GM19239 (cell line): Measurements from ENCODE around the gene EIF2AK3.
"Not testable (repeated sequence)": the region's sequence is repeated elsewhere in the genome, so short reads cannot be mapped to it uniquely, and the experiment has no call there.

Source experiments
- DNase-seq: peaks from one replicate; pipeline ENCODE4 v3.0.0; 2011; ENCODE audit warnings: low spot score; ENCODE audit not compliant: insufficient read length
- FAIRE-seq: peaks from 2 replicates; lab custom pipeline; 2011; peaks lifted over from hg19 to GRCh38; lab: Jason Lieb, UNC

EIF2AK3 gene

DNA sequence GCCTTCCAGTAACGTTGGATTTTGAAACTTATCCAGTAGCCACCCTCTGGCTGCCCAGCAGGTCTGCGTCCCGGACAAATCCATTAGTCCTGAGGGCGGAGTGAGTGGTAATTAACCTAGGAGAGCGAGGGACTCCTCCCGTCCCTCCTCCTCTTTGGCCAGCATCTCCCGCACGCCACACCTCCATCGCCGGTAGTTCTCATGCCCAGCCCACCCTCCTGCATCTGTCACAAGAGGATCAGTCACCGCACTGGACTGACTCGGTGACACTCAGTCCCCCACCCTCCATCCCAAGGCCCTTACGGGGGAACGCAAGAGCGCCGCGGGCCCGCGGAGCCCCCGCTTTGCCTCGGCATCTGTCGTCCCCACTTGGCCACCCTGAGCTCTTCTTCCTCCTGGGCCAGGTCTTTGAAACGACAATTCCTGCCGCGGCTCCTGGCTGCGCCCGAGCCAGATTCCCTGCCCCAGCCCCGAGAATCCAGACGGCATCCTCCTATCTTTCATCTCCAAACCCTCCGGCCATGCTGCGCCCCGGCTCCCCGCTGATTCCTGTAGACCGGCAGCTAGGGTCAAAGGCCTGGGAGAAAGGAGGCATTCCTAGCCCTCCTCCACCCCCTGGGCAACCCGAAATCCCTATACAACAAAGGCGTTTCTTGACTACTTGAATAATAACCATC is 77.5 kb downstream of the EIF2AK3 start:
- DNase-seq = no peak
- FAIRE-seq = no peak

DNA sequence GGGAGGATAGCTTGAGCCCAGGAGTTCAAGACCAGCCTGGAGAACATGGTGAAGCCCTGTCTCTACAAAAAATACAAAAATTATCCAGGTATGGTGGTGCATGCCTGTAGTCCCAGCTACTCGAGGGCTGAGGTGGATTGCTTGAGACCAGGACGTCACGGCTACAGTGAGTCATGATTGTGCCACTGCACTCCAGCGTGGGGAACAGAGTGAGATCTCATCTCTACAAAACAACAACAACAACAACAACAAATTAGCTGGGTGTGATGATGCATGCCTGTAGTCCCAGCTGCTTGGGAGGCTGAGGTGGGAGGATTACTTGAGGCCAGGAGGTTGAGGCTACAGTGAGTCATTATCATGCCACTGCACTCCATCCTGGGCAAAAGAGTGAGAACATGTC is 81.0 kb downstream of the EIF2AK3 start:
- FAIRE-seq, DNase-seq: not testable (repeated sequence)

DNA sequence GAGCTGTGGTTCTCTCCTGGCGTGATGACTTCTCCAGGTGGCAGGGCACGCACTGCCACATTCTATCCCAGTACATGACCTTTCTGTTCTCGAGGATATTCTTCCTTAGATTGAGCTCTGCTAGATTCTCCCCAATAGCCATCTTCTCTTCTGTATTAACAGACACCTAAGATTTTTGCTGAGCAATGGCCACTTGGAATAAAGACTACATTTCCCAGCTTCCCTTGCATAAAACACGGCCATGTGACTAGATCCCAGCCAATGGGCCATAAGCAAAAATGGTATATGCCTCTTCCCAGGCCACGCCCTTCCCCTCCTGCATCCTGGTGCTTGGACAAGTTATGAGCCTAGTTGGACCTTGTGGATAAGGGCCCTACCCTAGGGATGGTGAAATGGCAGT is 82.1 kb downstream of the EIF2AK3 start:
- FAIRE-seq (no peak), DNase-seq (no peak)

DNA sequence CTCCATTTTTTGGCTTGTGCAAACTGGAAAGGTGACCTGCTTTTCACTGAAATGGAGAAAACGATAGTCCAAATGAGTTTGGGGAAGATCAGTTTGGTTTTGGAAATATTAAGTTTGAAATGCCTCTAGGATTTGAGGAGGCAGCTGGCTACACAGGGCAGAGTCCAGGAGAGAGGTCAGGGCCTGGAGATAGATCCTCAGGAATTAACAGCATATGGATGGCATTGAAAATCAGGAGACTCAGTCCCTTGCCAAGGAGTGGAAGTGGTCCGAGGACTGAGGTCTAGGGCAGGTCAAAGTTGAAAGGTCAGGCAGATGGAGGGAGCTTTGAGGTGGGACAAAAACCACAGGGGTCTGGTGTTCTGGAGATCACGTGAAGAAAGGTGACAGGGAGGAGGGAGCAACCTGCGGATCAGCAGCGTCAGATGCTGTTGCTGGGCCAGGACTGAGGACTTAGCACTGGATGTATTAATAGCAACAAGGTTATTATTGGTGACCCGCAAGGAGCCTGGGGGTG is 83.7 kb downstream of the EIF2AK3 start:
- FAIRE-seq = no peak
- DNase-seq = no peak

DNA sequence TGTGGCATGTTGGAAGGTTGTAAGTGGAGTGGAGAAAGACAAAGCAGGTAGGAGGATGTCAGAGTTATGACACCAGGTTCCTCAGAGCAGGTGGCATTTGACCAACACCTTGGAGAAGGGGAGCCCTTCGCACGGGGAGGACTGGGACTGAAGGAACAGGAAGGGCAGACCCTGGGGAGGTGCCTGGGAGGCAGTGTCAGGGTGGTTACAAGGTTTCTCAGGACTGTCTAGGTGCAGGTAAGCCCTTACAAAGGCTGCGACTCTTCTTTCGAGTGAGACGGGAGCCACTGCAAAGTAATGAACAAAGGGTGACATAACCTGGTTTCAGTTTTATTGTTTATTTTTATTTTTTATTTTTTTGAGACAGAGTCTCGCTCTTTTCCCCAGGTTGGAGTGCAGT is 84.6 kb downstream of the EIF2AK3 start:
- FAIRE-seq (no peak), DNase-seq (no peak)

DNA sequence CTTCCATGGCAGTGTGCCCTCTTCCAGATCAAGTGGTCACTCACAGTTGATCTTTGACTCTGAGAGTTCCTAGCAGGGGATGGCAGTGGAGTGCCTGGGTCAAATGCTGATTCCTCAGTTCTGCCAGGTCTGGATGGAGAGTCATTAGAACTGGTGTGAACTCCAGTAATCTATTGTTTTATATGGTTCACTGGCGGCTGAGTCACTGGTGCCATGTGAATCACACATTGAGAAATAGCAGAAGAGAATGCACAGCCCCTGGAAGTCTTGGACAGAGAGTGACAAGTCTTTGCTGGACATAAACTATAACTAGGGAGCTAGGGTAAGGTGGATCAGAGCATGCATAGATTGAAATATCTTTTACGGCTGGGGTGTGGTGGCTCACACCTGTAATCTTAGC is 86.9 kb downstream of the EIF2AK3 start:
- no peak for DNase-seq
- no peak for FAIRE-seq

DNA sequence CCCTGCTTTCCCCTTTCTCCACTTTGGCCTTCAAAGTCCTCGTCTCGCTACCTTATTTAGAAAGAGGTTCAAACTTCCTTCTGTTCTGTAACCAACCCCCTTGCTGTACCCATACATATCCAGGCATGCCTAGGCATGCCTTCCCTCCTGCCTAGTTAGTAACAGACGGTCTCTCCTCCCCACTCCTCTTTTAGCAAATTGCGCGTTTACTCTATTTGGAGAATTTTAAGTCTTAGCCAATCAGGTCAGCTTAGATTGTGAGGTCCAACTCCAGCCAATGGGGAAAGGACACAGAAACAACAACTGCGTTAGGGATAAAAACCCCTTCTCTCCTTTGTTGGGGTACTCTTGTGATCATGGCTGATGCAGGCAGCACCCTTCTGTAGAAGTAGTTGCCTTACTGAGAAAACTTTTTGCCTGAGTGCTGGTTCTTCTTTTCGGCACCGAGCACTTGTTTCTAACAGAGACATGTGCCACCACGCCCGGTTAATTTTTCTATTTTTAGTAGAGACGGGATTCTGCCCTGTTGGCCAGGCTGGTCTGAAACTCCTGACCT is 88.8 kb downstream of the EIF2AK3 start:
- no peak for DNase-seq
- no peak for FAIRE-seq

DNA sequence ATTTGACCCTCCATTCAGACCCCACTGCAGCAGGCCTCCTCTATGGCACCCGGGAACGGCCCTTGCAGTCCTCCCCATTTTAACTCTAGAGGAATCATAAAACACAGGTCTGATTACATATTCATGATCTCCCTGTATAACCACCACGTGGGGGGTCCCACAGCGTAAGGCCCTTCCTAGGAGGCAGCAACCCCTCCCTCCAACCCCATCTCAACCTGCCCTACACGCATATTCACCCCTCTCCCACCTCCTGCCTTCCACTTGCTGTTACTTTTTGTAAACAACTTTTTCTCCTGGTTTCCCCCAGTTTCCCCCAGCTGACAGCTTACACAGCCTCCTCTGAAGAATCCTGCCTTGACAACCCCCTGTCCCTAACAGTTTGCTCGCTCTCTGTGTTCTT is 89.6 kb downstream of the EIF2AK3 start:
- no peak for DNase-seq

DNA sequence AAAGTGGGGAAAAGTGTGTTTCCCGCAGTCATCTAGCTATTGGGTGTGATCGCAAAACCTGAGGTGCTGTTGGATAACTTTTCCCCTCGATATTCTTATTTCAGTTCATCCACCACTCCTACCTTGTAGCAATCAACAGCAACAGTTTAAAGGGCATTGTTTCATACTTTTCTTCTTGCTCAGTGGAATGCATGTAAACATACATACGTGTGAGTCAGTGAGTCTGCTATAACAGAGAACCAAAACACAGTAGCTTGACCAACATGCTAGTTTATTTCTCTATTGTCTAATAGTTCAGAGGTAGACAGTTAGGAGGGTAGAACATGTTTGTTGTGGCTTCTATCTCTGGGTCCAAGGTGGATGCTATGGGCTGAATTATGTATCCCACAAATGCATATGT is 97.2 kb downstream of the EIF2AK3 start:
- DNase-seq = no peak
- FAIRE-seq = no peak

More for the DNA sequence above, 89.6 kb downstream of the EIF2AK3 start:
- FAIRE-seq = no peak

DNA sequence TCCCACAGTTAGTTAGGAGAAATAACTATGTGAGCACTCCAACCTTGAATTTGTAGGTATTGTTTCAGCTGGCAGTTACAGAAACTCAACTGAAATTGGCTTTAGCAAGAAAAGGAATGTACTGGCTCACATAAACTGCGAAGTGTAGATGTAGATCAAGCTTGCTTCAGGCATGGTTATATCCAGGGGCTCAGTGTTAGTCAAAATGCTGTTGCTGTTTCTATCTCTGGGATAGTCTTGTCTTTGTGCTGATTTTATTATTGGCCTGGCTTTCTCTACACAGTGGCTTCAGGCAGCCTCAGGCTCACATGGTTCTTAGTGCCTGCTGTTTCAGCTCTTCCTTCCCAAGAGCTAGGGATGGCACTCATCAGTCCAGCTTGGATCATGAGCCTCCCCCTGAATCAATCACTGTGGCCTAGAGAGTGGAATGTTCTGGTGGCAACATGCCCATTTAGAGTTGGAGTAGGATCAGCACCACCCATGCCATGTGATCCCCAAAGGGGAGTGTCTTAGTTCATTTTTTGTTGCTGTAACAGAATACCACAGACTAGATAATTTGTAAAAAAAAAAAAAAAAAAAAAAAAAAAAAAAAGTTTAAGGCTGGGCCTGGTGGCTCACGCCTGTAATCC is 105.7 kb downstream of the EIF2AK3 start:
- FAIRE-seq (no peak), DNase-seq (no peak)

DNA sequence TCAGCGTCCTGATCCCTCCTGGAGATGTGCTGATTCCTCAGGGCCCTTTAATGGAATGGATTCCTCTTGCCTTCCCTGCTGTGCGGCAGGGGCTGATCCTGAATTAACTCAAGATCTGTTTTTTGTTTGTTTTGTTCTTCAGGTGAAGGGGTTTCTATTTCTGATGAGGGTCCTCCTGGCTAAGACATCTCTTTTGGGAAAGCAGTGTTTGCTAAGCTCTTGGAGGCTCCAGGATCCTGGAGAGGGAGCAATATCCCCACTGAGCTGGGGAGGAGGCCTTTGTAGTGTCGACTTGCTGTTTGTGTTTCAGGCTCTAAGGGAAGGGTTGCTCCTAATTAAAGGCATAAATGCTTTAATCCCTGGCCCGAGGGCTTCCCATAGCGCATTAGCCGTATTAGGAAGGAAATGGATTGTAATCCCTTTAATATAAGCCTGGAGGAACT is 109.5 kb downstream of the EIF2AK3 start:
- DNase-seq (no peak), FAIRE-seq (no peak)
